Measurements from ENCODE around the gene FGF22.
"Not testable (repeated sequence)": the region's sequence is repeated elsewhere in the genome, so short reads cannot be mapped to it uniquely, and the experiment has no call there.

Gene FGF22

GRCh38 chr19:658916-659839 is 19.5 kb downstream of the FGF22 start:
- DNase-seq (ENCODE audit: low read depth), result no peak

GRCh38 chr19:660793-661426 is 21.2 kb downstream of the FGF22 start:
- no peak for DNase-seq (ENCODE audit: low read depth)

- DNase-seq (ENCODE audit: low read depth), result peak; percentile 28
These were observed 21.9 kb downstream of the FGF22 start for GRCh38 chr19:661427-662196.

GRCh38 chr19:662207-662961 is 22.7 kb downstream of the FGF22 start:
- DNase-seq (ENCODE audit: low read depth), result peak; percentile 67

GRCh38 chr19:662962-663681 is 23.4 kb downstream of the FGF22 start, which contains the start of gene RNF126:
RNF126 (minus strand) TSS chr19:663214; CDS start chr19:663121, 93 bp downstream.
- DNase-seq (ENCODE audit: low read depth), result peak; percentile 93

GRCh38 chr19:663682-664117 is 24.0 kb downstream of the FGF22 start:
- DNase-seq (ENCODE audit: low read depth), result no peak

- DNase-seq (ENCODE audit: low read depth), result peak; percentile 79
These were observed 25.3 kb downstream of the FGF22 start for GRCh38 chr19:664913-665443.

GRCh38 chr19:666985-667573 is 27.4 kb downstream of the FGF22 start:
- DNase-seq (ENCODE audit: low read depth), result not testable (repeated sequence)

GRCh38 chr19:668675-669434 is 29.2 kb downstream of the FGF22 start:
- not testable (repeated sequence) for DNase-seq (ENCODE audit: low read depth)

- DNase-seq (ENCODE audit: low read depth), result peak; percentile 30
These were observed 31.0 kb downstream of the FGF22 start for GRCh38 chr19:670609-671075.

GRCh38 chr19:674282-675151 is 34.8 kb downstream of the FGF22 start:
- no peak for DNase-seq (ENCODE audit: low read depth)

- no peak for DNase-seq (ENCODE audit: low read depth)
These were observed 36.3 kb downstream of the FGF22 start for GRCh38 chr19:676007-676338.

GRCh38 chr19:676339-677105 is 36.8 kb downstream of the FGF22 start, which contains the start of gene FSTL3:
FSTL3 (plus strand) TSS chr19:676392; CDS start chr19:676424, 32 bp downstream.
- peak; percentile 40 for DNase-seq (ENCODE audit: low read depth)

- DNase-seq (ENCODE audit: low read depth), result peak; percentile 87
These were observed 37.5 kb downstream of the FGF22 start for GRCh38 chr19:677201-677600.

GRCh38 chr19:677601-678436 is 38.1 kb downstream of the FGF22 start:
- peak; percentile 42 for DNase-seq (ENCODE audit: low read depth)

GRCh38 chr19:678791-679388 is 39.2 kb downstream of the FGF22 start:
- no peak for DNase-seq (ENCODE audit: low read depth)

All from ELR (cell line).